Prostate gland (tissue), 2 donors: ENCODE measurements around the gene GAN.

Experiments
- CTCF ChIP-seq, 4 experiments: fragments of 200-600 bp in 2 of 4; fragments of 450-650 bp in 2 of 4; sonication (generic) in 2 of 4; IDR thresholded peaks; 1 replicate in 3 of 4; 2 replicates in 1 of 4; pipeline ENCODE4 v1.5.1; 2016 to 2019; ENCODE audit warnings: antibody characterized with exemption in 4 of 4, mild to moderate bottlenecking in 2 of 4, moderate library complexity in 2 of 4
- POLR2AphosphoS5 ChIP-seq: sonication (generic); formaldehyde crosslinking; IDR thresholded peaks from one replicate; pipeline ENCODE4 v1.6.1; 2017; ENCODE audit warnings: antibody characterized with exemption

GRCh38 chr16:81265658-81266451 is 48.9 kb upstream of the GAN start:
- TF ChIP-seq CTCF (IDR thresholded peaks at IDR 0.05) (no peak), POLR2AphosphoS5 (peak; percentile 69)
